Coronary artery (tissue), 2 donors: ENCODE results near the gene MYD88.

ENCODE experiments used
- DNase-seq: peaks from one replicate; pipeline ENCODE4 v3.0.0-alpha.2; 2017; ENCODE audit warnings: low spot score
- H3K27ac ChIP-seq, 2 donors: fragments of 200-600 bp; sonication (generic); one replicate each; pipeline ENCODE4 v1.5.1; 2016 to 2019
- H3K4me3 ChIP-seq: fragments of 200-600 bp; sonication (generic); 2 replicates; pipeline ENCODE4 v1.5.1; 2016; ENCODE audit warnings: mild to moderate bottlenecking, moderate library complexity
- TF ChIP-seq, protein P1 (sequence below): fragments of 200-600 bp; sonication (generic); IDR thresholded peaks from one replicate; pipeline ENCODE4 v1.5.1; 2019; ENCODE audit warnings: antibody characterized with exemption

Gene MYD88

DNA sequence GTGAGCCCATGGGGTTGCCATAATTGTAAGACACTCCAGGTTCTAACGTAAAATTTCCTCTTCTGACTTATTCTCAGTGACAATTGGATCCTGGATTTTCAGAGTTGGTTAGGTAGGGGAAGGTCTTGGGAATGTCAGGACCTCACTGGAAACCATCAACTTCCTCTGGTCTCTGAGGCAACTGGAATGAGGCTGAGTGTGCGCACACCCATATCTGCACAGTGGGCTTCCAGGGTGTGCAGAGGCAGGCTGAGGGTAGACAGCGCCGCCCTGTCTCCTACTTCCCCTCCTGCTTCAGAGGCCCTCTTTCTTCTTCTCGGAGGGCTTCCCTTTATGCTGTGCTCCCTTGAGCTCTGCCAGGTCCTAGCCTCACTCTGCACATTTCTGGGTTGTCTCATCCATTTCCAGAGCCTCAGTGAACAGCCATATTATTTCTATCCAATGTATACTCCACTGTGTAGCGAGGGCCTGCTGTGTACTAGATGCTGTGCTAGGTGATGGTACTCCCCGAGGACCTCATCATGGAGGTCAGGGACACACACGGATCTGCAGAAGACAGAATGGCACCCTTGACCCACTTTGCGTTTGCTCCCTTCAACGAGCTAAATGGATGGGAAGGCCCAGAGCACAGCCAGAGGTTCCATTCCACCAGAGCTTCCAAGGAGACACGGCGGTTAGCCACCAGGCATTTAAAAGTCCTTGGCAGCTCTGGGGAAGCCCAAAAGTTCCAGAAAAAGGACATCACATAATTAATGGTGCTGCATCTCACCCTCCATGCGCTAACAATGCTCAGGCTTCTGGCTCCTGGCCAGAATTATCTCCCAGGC is 19.8 kb upstream of the MYD88 start:
- TF ChIP-seq, protein P1, sequence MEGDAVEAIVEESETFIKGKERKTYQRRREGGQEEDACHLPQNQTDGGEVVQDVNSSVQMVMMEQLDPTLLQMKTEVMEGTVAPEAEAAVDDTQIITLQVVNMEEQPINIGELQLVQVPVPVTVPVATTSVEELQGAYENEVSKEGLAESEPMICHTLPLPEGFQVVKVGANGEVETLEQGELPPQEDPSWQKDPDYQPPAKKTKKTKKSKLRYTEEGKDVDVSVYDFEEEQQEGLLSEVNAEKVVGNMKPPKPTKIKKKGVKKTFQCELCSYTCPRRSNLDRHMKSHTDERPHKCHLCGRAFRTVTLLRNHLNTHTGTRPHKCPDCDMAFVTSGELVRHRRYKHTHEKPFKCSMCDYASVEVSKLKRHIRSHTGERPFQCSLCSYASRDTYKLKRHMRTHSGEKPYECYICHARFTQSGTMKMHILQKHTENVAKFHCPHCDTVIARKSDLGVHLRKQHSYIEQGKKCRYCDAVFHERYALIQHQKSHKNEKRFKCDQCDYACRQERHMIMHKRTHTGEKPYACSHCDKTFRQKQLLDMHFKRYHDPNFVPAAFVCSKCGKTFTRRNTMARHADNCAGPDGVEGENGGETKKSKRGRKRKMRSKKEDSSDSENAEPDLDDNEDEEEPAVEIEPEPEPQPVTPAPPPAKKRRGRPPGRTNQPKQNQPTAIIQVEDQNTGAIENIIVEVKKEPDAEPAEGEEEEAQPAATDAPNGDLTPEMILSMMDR, result no peak
- peak; percentile 65 for DNase-seq
- Histone ChIP-seq H3K27ac (no peak overlapping the region), H3K4me3 (no peak overlapping the region)

DNA sequence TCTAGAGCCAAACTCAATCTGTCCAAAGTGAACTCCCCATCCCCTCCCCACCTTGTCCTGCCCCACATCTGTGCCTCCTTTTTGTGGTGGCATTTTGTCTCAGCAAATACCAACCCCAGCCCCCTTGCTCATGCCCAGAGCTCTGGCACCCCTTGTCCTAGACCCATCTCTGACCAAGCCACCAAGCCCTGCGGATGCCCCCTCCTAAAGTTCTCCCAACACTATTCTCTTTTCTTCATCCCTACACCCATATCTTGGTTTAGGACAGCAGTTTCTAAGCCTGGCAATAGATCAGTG is 19.3 kb upstream of the MYD88 start:
- no peak for DNase-seq
- H3K4me3 ChIP-seq, result no peak overlapping the region
- no peak overlapping the region for H3K27ac ChIP-seq
- TF ChIP-seq, protein P1, result no peak

DNA sequence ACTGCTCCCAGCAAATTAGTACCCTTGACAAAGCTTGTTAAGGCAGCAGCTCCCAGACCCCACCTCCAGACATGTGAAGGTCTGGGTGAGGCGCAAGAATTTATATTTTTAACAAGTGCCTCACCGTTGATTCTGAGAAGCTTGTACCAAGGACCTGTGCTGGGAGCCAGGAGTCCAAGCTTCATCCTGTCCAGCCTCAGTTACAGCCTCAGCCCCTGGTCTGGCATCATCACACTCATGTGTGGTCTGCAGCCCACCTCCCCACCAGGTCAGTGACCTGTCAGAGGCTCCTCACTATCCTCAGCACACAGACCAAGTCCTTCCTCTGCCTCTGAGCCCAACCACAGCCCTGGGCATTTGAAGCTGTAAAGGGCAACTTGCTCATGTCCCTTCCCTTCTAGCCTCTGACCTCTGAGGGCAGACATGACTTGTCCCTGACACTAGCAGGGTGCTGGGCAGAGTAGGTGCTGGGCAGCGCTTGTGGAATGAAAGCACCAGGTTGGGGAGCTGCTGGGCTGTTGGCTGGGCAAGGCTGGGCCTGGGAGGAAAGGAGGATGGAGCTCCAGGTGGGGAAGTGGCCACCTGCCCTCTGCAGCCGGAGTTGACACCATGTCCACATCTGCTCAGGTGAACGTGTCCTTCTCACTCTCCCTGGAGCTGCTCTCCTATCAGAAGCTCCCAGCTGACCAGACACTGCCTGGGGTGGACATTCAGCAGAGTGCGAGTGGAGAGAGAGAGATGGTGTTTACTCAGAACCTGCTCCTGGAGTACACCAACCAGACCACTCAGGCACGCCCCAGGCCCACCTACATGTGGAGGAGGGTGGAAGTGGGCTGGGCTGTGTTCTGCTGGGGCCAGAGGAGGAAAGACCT is 18.4 kb upstream of the MYD88 start:
- peak; percentile 52 for DNase-seq
- Histone ChIP-seq H3K4me3 (no peak overlapping the region), H3K27ac (no peak overlapping the region)
- TF ChIP-seq, protein P1, result no peak

DNA sequence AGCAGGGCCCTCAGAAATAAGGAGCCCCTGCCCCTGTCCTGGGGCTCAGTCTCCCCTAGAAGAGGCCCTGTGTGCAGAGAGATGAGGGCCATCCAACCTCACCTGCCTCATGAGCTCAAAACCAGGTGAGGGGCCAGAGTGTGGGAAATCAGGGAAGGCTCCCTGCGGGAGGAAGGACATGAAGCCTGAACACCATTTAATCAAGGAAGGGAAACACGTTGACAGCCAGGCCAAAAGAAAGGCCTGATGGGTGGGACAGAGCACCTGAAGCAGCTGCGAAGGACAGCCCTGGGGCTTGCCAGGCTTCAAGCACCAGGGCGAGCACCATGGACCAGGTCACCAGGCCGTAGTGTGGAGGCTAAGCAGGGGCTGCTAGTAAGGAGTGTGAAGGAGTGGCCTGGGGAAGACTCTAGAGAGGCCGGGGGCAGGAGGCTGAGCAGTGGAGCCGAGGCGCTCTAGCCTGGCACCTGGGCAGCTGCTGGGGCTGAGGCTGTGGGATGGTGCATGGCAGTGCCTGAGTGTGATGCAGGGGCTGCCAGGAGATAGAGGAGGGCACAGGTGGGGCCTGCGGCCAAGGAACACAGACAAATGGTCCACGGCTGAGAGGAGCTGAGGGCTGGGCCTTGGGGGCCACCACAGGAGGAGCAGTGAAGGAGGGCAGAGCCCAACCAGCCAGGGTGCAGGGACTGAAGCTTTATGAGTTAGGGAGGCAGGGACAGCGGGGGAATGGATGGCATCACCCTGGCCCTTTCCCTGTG is 17.6 kb upstream of the MYD88 start:
- TF ChIP-seq, protein P1, result no peak
- H3K4me3 ChIP-seq, result no peak overlapping the region
- peak; percentile 72 for DNase-seq
- no peak overlapping the region for H3K27ac ChIP-seq

DNA sequence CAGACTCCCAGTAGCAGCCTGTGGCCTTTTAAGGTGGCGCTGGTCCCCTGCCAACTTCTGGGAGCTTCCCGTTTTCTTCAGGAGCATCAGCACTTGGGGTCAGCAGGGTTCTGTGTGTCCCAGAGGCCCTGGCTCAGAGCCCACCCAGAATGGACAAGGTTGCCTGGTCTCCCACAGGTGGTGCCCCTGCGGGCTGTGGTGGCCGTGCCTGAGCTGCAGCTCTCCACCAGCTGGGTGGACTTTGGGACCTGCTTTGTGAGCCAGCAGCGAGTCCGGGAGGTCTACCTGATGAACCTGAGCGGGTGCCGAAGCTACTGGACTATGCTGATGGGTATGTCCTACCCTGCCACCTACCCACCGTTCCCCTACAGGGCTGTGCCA is 17.0 kb upstream of the MYD88 start:
- Histone ChIP-seq H3K4me3 (no peak overlapping the region), H3K27ac (no peak overlapping the region)
- DNase-seq, result no peak
- TF ChIP-seq, protein P1, result no peak

DNA sequence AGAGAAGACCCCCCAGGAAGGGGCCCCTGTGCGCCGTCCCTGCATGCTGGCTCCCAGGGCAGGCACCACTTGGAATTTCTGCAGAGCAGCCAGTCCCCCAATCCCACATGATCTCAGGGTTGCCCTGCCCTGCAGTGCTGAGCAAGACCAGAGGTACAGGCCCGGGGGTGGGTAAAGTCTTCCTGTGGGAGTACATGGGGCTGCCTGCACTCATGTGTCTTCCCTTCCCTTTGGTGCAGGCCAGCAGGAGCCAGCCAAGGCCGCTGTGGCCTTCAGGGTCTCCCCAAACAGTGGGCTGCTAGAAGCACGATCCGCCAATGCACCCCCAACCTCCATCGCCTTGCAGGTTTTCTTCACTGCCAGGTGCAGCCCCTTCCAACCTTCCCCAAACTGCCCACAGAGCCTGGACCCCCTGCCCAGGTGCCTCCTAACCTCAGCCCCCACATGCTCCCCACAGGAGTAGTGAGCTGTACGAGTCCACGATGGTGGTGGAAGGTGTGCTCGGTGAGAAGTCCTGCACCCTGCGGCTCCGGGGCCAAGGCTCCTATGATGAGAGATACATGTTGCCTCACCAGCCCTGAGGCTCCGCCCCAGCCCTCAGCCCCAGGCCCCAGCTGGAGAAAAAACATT is 16.5 kb upstream of the MYD88 start:
- H3K4me3 ChIP-seq, result no peak overlapping the region
- H3K27ac ChIP-seq, result no peak overlapping the region
- TF ChIP-seq, protein P1, result no peak
- peak; percentile 70 for DNase-seq
